Measurements from ENCODE around the gene UBXN11.
A peak's percentile ranks its signal among the peaks of the same experiment; 100 is the strongest.
"Not testable (repeated sequence)": the region's sequence is repeated elsewhere in the genome, so short reads cannot be mapped to it uniquely, and the experiment has no call there.

The UBXN11 gene

DNA sequence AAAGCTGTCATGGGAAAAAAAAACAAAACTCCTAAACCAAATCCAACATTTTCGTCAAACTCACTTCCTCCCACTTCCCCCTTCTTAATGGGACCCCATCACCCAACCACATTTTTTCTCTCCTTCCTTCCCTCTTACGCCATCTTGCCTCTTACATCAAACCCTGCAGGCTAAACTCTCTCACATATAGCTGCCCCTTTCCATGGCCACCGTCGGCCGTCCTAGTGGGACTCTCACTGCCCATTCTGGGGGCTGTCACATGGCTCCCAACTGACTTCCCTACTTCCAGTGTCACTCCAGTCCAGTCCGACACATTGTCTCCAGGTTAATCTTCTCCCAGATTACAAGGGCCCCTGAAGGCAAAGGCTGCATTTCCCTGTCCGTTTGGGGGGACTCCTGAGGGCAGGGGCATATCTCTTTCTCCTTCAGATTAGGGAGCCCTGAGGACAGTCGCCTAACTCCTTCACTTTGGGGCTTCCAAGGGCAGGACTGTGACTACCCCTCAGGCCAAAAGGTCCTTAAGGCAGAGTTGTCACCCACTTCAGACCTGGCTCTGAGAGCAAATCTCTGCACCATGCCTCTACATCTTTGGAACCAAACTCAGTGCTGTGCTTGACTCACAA, 658 bp downstream of the UBXN11 start:
- DNase-seq (ENCODE audit: low spot score) = no peak

DNA sequence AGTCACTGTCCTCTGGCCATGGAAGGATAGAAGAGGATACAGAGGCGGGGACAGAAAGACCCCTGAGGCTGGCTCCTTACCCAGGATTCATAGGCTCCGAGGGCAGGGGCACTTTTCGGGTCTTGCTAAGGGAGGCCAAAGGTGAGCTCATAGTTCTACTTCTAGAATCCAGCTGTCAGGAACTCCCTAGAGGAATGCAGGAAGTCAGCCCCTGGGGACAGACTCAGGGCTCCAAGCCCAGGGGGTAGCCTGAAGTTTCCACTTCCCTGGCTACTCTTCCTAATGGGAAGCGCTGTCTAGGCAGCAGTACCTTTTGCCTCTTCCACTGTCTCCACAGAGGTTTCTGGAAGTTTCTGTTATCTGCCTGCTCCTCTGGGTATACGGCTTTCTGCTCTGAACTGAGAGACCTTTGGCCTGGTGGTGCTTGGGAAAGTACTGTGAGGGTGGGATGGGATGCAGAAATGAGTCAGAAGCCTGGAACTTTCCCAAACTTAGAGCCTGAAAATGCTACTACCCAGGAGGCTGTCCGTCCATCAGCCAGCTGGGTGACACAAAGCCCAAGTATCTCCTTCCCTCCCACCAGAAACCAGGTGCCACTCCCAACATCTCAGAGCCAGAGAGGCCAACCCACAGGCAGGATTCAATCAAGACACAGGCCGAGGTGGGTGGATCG, 3.6 kb downstream of the UBXN11 start:
- peak; percentile 49 for DNase-seq (ENCODE audit: low spot score)

DNA sequence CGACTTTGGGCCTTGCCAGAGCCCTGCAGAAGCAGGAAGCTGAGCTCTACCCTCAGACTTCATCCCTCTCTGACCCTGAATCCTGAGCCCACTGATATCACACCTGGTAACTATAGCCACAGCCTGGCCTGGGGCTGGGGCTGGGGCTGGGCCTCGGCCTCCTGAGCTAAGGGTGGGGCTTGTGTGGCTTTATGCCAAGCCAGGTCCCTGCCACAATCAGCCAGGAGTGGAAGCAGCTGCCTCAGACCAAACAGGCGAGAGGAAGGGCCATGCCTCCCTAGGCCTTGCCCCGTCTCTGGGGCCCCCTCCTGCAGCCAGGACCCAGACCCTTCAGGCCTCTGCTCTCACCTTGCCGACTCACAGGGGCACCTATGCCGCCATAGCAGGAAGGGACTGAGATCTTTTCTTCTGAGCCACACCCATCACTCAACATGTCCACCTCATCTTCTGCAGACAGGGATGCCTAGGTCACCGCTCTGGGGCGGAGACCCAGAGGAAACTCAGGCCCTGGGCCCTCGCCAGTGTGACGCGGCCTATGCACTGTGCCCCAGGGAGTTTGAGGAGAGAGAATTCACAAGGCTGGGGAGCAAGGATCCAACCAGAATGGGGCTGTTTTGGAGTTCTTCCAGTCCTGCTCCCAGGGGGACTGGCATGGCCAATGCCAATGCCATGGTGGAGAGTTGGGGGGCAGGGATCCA, 5.7 kb downstream of the UBXN11 start:
- DNase-seq (ENCODE audit: low spot score) = no peak

DNA sequence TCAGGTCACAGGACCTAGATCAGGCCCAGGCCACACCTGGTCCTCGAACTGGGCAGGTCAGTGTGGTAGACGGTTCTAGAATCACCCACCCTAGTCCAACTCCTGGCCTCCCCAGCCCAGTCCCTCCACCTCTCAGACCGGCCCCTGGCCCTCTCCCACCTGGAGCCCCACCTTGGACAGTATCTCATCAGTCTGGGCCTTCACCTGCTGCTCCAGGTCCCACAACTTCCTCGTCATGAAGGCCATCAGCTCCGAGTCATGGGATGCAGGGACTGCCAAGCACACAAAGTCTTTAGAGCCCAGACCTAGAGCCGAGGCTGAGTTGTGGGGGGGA, 8.7 kb downstream of the UBXN11 start:
- no peak for DNase-seq (ENCODE audit: low spot score)

DNA sequence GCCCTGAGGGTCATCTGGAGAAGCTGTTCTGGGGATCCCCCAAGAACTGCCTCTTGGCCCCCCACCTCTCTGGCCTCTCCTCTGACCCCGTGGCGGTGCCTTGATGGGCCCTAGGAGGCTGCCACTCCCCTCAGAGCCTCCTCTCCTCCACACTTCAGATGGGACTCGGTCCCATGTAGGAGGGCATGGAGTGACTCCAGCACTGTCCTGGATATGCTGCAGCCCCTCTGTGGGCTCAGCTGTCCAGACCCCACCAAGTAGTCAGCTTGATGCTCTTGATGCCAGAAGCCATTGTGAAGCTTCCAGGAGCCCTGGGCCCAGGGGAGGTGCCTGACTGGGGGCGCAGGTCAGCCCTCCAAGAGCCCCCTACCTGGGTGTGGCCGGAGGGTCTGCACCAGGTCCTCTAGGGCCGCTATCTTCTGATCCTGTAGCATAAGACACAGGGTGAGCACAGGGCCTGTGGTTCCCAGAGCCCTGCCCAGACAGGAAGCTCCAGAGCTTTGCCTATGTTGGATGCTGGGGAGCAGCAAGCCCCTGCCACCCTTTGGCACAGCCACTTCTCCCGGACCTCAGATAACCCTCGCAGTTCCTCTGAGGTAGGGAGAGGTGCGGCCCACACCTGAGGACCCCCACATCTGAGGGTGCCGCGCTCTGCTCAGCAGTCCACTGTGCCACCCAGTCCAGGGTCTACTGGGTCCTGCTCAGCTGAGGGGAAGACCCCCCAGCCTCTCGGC, 9.2 kb downstream of the UBXN11 start:
- DNase-seq (ENCODE audit: low spot score) = no peak

DNA sequence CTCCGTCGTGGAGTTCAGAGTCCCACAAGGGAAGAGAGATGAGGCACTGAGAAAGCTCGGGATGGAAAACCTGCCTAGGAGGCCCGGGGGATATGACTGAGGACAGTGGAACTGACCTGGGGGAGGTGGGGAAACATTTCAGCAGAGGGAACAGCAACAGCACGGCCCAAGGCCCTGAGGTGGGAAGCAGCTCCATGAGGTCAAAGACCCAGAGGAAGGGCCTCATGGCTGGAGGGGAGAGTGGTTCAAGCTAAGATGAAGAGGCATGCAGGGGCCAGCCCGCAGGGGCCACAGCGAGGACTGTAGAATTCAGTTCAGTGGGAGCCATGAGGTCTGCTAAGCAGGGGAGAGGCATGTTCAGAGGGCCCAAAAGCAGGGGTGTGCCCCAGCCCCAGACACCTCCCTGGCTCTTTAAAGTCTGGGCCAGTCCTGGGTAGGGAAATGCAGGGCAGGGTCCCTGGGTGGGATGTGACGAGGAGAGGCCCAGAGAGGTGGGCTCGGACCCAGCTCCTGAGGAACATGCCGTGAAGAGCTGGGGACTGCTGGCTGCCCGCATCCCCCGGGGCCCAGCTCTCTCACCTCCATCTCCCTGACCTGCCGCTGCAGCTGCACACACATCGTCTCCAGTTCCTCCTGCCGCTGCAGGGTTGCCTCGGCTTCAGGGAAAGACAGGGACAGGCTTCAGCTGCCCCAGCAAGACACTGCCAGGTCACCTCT, 9.9 kb downstream of the UBXN11 start:
- no peak for DNase-seq (ENCODE audit: low spot score)

DNA sequence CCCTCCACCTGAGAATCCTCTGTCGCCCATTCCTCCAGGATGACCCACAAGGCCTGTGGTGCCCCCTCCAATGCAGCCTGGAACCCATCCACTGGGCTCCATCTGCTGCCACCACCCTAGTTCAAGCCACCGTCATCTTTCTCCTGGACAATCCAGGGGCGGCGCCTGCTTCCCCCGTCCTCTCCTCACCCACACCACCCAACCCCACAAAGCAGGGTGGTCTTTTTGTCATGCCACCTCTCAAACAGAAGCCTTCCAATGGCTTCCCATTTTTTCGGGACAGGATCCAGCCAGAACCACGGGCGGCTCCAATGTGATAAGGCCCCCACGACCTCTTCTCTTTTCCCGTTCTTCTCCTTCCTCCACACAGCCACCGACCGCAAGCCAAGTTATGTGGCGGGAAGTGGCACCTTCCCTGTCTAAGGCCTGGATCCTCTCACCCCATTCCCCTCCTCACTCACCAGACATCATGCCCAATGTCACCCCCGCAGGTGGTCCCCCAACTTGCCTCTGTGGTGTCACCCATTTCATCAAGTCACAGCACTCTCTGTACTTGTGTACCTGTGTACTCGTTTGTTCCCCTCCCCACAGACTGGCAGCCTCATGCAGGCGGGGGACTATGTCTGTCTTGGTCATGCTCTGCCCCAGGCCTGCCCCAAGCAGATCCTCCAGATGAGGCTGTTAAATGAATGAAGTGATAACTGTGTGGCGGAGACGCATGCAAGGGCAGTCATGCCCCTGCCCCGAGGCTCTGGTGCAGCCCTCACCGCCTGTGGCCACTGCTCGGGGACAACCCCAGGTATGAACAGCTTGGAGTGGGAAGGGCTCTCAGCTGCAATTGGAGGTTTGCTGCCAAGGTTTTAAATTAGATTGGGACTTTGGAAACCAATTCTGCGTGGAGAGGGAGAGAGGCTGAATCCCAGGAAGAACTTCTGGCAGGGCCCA, 11.0 kb downstream of the UBXN11 start:
- no peak for DNase-seq (ENCODE audit: low spot score)

DNA sequence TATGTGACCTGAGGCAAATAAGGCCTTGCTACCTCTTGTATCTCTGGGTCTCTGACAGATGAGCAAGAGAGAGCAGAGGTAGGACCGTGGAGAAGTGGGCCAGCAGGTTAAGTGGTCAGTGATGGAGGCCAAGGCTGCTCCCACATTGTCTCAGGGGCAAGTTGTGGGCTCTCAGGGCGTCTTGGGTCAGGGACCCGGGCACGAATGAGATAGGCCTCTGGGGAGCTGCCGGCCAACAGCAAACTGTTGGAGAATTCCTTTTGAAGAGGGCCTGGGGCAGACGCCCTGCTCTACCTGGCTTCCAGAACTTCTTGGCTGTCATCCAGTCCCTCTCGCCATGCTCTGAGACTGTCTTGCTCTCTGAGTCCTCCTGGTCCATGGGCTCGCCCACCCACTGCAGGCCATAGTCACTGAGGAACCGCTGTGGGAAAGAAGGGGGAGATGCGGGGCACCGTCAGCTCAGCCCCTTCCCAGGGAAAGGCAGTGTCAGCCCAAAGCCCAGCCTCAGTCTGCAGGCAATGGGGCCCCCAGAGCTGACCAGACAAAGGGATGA, 12.4 kb downstream of the UBXN11 start:
- DNase-seq (ENCODE audit: low spot score) = no peak

DNA sequence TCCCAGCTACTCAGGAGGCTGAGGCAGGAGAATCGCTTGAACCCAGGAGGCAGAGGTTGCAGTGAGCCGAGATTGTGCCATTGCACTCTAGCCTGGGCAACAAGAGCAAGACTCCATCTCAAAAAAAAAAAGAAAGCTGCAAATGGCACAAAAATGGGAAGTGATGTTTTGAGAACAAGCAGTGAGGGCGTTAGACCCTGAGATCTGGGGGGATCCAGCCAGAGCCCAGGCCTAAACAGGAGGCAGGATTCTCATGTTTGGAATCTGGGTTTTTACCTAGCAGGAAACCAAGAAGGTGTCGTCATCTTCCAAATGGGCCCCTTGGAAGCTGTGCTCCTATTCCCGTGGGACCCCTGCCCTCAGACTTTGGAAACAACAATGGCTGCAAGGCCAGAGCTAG, 13.7 kb downstream of the UBXN11 start:
- DNase-seq (ENCODE audit: low spot score) = not testable (repeated sequence)

DNA sequence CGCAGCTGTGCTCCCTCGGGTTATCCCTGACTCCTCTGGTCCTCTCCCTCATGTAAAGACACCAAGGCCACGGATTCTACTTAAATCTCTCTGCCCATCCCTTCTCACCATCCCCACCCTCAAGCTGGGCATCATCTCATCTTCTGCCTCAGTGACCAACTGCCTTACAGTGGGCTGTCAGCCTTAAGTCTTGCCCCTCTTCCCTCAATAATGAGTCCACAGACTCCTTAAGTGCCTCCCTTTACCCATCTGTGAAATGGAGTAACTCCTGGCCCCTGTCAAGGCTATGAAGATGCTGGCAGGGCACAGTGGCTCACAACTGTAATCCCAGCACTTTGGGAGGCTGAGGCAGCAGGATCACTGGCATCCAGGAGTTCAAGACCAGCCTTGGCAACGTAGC, 14.5 kb downstream of the UBXN11 start:
- no peak for DNase-seq (ENCODE audit: low spot score)

DNA sequence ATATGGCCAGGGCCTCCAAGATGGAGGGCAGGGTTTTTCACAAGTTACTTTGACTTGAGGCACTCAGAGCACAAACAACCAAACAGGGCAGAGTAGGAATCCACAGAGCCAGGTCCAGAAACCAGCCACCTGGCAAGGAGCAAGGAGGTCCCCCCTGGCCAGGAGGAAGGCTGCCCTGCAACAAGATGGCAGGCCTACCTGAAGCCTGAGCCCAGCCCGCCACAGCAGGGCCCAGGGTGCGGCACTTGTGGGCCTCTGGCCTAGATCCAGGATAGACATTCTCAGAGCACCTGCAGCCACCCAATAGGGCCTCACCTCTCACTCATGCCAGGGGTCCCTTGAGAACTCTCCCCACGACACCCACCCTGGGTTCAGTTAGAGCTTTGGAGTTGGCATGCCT, 15.0 kb downstream of the UBXN11 start:
- no peak for DNase-seq (ENCODE audit: low spot score)

DNA sequence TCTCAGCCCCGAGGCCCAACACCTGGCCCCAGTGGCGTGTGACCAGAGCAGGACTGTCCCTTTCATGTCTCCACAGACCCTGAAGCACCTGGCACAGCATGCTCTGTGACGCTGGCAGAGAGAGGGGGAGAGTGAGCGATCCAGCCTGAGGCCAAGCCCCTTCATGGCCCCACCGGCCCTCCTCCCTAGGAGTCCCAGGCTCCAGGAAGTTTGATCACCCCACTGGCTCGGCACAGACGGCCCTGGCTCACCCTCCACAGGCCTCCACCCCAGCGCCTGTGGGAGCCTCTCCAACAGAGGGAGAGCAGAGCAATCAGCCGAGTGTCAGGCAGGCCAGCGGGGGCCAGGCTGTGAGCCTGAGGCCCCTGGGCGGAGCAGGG, 15.6 kb downstream of the UBXN11 start:
- no peak for DNase-seq (ENCODE audit: low spot score)

DNA sequence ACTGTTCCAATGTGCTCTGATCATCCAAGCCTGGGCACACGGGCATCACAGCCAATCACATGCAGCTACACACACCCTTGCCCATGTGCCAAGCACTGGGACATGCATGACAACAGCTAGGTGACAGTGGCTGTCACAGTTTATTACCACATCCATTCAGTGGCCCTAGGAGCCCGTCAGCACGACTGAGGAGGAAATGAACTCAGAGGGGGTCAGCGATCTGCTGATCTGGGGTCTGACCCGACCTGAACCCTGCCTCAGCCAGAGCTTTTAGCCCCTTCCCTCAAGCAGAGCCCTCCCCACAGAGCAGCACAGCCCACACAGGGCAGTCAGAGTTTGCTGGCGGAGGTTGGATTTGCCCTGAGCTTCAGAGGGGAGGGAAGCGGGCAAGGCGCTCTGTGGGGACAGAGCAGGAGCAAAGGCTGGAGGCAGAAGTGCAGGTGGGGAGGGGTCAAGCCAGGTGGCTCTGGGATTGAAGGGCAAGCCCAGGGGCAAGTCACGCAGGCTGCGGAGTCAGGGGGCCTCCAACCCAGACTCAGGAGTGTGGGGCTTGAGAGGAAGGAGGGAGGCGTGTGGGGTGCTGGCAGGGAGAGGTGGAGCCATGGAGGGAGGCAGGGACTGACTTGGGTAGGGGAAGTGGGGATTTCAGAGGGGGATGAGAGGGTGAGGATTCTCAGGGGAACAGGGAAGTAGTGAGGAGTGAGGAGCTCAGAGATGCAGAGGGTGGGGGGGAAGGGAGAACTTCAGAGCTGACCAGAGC, 16.1 kb downstream of the UBXN11 start:
- peak; percentile 1 for DNase-seq (ENCODE audit: low spot score)

DNA sequence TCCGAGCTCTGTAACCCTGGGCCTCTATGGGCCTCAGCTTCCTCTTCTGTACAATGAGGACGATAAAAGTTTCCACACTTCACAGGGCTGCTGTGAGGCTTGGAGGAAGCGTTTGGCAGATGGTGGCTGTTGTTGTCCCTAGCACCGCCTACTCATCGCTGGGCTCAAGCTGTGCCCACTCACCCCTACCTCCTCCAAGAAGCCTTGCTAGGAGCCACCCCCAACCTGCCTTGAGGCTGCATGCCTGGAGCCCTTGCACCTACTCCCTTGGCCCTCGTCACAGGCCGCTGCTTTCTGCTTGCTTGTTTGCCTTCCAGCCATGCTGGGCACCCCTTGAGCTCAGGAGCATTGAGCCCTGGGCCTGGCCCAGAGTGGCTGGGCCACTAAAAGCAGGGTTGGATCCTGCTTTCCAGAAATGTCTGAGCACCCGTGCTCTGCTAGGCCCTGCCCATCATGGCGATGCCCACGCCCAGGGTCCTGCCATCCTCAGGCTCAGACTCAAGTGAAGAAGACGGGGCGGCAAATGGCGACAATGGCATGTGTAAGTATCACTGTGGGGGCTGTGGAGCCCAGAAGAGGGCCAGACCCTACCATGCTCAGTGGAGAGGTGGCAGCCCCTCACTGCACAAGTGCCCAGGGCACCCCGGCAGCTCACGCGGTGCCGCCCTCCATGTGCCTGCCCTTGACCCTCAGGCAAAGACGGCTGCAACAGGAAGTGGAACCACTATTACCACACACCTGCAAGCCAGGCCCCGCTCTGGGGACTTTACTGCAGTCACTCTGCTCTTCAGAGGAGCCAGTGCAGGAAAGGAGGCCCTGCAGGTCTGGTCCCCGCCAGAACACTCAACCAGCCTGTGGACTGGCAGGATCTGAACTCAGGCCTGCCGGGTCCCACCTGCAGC, 17.0 kb downstream of the UBXN11 start:
- DNase-seq (ENCODE audit: low spot score) = no peak

DNA sequence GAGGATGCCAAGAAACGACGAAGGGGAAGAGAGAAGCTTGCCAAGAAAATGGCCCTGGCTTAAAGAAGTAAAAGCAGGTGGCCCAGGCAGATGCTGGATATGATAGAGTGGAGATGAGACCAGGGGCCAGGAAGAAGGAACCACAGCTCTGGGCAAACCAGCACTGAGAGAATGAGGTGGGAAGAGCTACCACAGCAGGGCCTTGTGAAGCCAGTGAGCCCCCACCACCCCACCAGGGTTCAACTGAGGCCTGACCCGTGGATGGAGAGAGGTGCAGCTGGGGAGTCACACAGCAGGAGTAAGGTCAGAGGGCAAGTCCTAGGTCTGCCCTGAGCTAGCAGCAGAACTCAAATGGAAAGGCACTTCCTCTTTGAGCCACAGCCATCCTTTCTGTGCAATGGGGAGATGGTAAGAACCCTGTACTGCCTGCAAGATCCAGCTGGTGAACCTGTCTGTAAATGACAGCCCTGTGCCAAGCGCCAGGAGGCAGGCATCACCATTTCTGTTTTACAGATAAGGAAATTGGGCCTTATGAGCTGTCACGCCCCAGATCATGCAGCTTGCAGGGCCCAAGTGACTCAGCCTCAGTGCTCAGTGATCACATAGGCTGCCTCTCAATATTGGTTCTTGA, 18.0 kb downstream of the UBXN11 start:
- DNase-seq (ENCODE audit: low spot score) = peak; percentile 4

DNA sequence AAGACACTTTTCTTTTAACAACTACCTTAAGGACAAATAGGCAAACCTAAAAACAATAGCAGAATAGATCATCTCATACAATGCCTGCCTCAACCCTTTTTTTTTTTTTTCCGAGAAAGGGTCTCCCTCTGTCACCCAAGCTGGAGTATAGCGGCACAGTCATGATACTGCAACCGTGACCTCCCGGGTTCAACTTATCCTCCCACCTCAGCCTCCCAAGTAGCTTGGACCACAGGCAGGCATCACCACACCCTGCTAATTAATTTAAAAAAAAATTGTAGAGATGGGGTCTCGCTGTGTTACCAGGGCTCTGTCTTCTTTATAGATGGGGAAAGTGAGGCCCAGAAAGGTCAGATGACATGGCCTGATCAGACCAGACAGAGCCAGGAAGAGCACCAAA, 18.6 kb downstream of the UBXN11 start:
- no peak for DNase-seq (ENCODE audit: low spot score)

DNA sequence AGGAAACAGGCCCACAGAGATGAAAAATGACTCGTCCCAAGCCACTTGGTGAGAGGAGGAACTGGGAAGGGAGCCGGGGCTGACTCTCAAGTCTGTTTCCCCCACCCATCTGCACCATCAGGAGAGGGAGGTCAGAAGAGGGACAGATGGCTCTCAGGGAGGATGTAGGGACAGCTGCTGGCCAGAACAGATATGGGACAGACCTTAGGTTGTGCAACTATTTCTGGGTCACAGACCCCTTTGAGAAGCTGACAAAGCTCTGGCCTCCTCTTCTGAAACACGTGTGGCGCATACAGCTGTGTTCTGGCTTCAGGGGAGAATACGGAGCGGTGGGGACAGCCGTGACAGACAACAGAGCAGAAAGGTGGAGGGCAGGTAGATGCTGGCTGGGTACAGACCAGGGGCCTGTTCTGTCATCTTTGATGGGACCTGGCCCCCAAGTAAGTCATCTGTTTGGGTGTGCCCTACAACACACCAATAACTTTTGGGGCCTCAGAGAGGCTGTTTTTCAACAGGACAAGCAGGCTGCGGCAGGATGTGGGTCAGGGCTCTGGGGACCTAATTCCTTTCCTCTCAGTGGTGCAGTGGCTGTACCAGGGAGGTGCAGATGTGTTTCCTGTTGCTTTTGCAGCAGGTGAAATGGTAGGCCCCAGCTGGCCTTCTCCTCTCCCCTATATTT, 19.3 kb downstream of the UBXN11 start:
- DNase-seq (ENCODE audit: low spot score) = peak; percentile 28

DNA sequence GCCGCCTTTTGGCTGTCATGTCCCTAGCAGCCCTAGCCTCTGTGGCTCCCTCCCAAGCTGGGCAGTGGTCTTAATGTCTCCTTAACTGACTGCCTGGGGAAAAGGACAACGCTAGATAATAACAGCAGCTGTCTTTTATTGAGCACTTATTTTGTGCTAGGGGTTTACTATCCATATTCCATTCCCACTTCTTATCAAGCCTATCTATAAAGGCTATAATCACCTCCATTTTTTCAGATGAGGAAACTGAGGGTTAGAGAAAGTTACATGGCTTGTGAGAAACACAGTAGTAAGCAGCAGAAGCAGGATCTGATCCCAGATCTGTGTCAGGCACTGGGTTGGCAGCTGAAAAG, 20.4 kb downstream of the UBXN11 start:
- DNase-seq (ENCODE audit: low spot score) = peak; percentile 8

Measured in GM03348 (cell line).